ENCODE results near the gene SLC10A1. TPM values are rescaled to one million over a fixed set of nuclear protein-coding genes. Genes with fewer than 3 reads are reported as not detected.

SLC10A1 gene
- polyA plus RNA-seq (2013, experiment 1 of 2), result not detected
- not detected for polyA plus RNA-seq (2013, experiment 2 of 2)

GRCh38 chr14:69796797-69797500 is at the start of gene SLC10A1:
SLC10A1 (minus strand) TSS chr14:69797241; CDS start chr14:69797155, 86 bp downstream.
- Histone ChIP-seq H3K36me3 (ENCODE audit: control insufficient read depth, insufficient read depth, low read length) (no peaks in the 10 kb centered on the region), H3K27ac (ENCODE audit: low read depth, low read length, severe bottlenecking) (no peak within 1 kb of the TSS), H3K9me3 (ENCODE audit: control insufficient read depth, low read length) (peaks cover 7% of the 10 kb centered on the region), H3K4me1 (ENCODE audit: control insufficient read depth, insufficient read depth, low read length, poor library complexity, severe bottlenecking) (no peaks in the 10 kb centered on the region), H3K4me3 (ENCODE audit: extremely low read depth, insufficient read depth, low read length, poor library complexity, severe bottlenecking) (no peak within 1 kb of the TSS)
- 96% methylated on average over 8 to 10 of the region's 11 CpGs for WGBS, 2 experiments (ENCODE audit: insufficient coverage in 2 of 2)

GRCh38 chr14:69845787-69846186 is 48.7 kb upstream of the SLC10A1 start:
- H3K4me1 ChIP-seq (ENCODE audit: control insufficient read depth, insufficient read depth, low read length, poor library complexity, severe bottlenecking), result no peaks in the 10 kb centered on the region
- no peak overlapping the region for H3K4me3 ChIP-seq (ENCODE audit: extremely low read depth, insufficient read depth, low read length, poor library complexity, severe bottlenecking)
- 77 to 82% methylated on average over 2 to 5 of the region's 5 CpGs for WGBS, 2 experiments (ENCODE audit: insufficient coverage in 2 of 2)
- no peaks in the 10 kb centered on the region for H3K9me3 ChIP-seq (ENCODE audit: control insufficient read depth, low read length)
- H3K27ac ChIP-seq (ENCODE audit: low read depth, low read length, severe bottlenecking), result no peak overlapping the region
- no peaks in the 10 kb centered on the region for H3K36me3 ChIP-seq (ENCODE audit: control insufficient read depth, insufficient read depth, low read length)

GRCh38 chr14:69845050-69845581 is 48.1 kb upstream of the SLC10A1 start:
- Histone ChIP-seq H3K4me1 (ENCODE audit: control insufficient read depth, insufficient read depth, low read length, poor library complexity, severe bottlenecking) (no peaks in the 10 kb centered on the region), H3K27ac (ENCODE audit: low read depth, low read length, severe bottlenecking) (no peak overlapping the region), H3K9me3 (ENCODE audit: control insufficient read depth, low read length) (no peaks in the 10 kb centered on the region), H3K36me3 (ENCODE audit: control insufficient read depth, insufficient read depth, low read length) (no peaks in the 10 kb centered on the region), H3K4me3 (ENCODE audit: extremely low read depth, insufficient read depth, low read length, poor library complexity, severe bottlenecking) (no peak overlapping the region)
- 88 to 91% methylated on average over 1 to 2 of the region's 2 CpGs for WGBS, 2 experiments (ENCODE audit: insufficient coverage in 2 of 2)

GRCh38 chr14:69844171-69844570 is 47.1 kb upstream of the SLC10A1 start:
- no peaks in the 10 kb centered on the region for H3K9me3 ChIP-seq (ENCODE audit: control insufficient read depth, low read length)
- H3K4me1 ChIP-seq (ENCODE audit: control insufficient read depth, insufficient read depth, low read length, poor library complexity, severe bottlenecking), result no peaks in the 10 kb centered on the region
- no peak overlapping the region for H3K27ac ChIP-seq (ENCODE audit: low read depth, low read length, severe bottlenecking)
- H3K4me3 ChIP-seq (ENCODE audit: extremely low read depth, insufficient read depth, low read length, poor library complexity, severe bottlenecking), result no peak overlapping the region
- 87 to 92% methylated on average over 2 of the region's 2 CpGs for WGBS, 2 experiments (ENCODE audit: insufficient coverage in 2 of 2)
- no peaks in the 10 kb centered on the region for H3K36me3 ChIP-seq (ENCODE audit: control insufficient read depth, insufficient read depth, low read length)

GRCh38 chr14:69842686-69843420 is 45.8 kb upstream of the SLC10A1 start:
- Histone ChIP-seq H3K9me3 (ENCODE audit: control insufficient read depth, low read length) (no peaks in the 10 kb centered on the region), H3K4me1 (ENCODE audit: control insufficient read depth, insufficient read depth, low read length, poor library complexity, severe bottlenecking) (no peaks in the 10 kb centered on the region), H3K4me3 (ENCODE audit: extremely low read depth, insufficient read depth, low read length, poor library complexity, severe bottlenecking) (no peak overlapping the region), H3K27ac (ENCODE audit: low read depth, low read length, severe bottlenecking) (no peak overlapping the region), H3K36me3 (ENCODE audit: control insufficient read depth, insufficient read depth, low read length) (no peaks in the 10 kb centered on the region)
- 59 to 60% methylated on average over 10 to 11 of the region's 13 CpGs for WGBS, 2 experiments (ENCODE audit: insufficient coverage in 2 of 2)

- H3K36me3 ChIP-seq (ENCODE audit: control insufficient read depth, insufficient read depth, low read length), result no peaks in the 10 kb centered on the region
- 55 to 71% methylated on average over 5 of the region's 5 CpGs for WGBS, 2 experiments (ENCODE audit: insufficient coverage in 2 of 2)
- no peaks in the 10 kb centered on the region for H3K4me1 ChIP-seq (ENCODE audit: control insufficient read depth, insufficient read depth, low read length, poor library complexity, severe bottlenecking)
- H3K9me3 ChIP-seq (ENCODE audit: control insufficient read depth, low read length), result no peaks in the 10 kb centered on the region
- no peak overlapping the region for H3K4me3 ChIP-seq (ENCODE audit: extremely low read depth, insufficient read depth, low read length, poor library complexity, severe bottlenecking)
- no peak overlapping the region for H3K27ac ChIP-seq (ENCODE audit: low read depth, low read length, severe bottlenecking)
Measured at GRCh38 chr14:69841656-69842055, 44.6 kb upstream of the SLC10A1 start.

- Histone ChIP-seq H3K27ac (ENCODE audit: low read depth, low read length, severe bottlenecking) (no peak overlapping the region), H3K36me3 (ENCODE audit: control insufficient read depth, insufficient read depth, low read length) (no peaks in the 10 kb centered on the region), H3K4me3 (ENCODE audit: extremely low read depth, insufficient read depth, low read length, poor library complexity, severe bottlenecking) (no peak overlapping the region), H3K9me3 (ENCODE audit: control insufficient read depth, low read length) (no peaks in the 10 kb centered on the region), H3K4me1 (ENCODE audit: control insufficient read depth, insufficient read depth, low read length, poor library complexity, severe bottlenecking) (no peaks in the 10 kb centered on the region)
- WGBS, 2 experiments (ENCODE audit: insufficient coverage in 2 of 2), result 86% methylated on average over 1 of the region's 3 CpGs; no CpG with 5 or more reads in 1 of the 2 experiments
Measured at GRCh38 chr14:69839661-69840060, 42.6 kb upstream of the SLC10A1 start.

GRCh38 chr14:69838881-69839416 is 41.9 kb upstream of the SLC10A1 start:
- WGBS, 2 experiments (ENCODE audit: insufficient coverage in 2 of 2), result 100% methylated on average over 1 of the region's 3 CpGs
- Histone ChIP-seq H3K36me3 (ENCODE audit: control insufficient read depth, insufficient read depth, low read length) (no peaks in the 10 kb centered on the region), H3K4me1 (ENCODE audit: control insufficient read depth, insufficient read depth, low read length, poor library complexity, severe bottlenecking) (no peaks in the 10 kb centered on the region), H3K9me3 (ENCODE audit: control insufficient read depth, low read length) (no peaks in the 10 kb centered on the region), H3K4me3 (ENCODE audit: extremely low read depth, insufficient read depth, low read length, poor library complexity, severe bottlenecking) (no peak overlapping the region), H3K27ac (ENCODE audit: low read depth, low read length, severe bottlenecking) (no peak overlapping the region)

GRCh38 chr14:69828879-69829278 is 31.8 kb upstream of the SLC10A1 start:
- H3K27ac ChIP-seq (ENCODE audit: low read depth, low read length, severe bottlenecking), result no peak overlapping the region
- H3K4me1 ChIP-seq (ENCODE audit: control insufficient read depth, insufficient read depth, low read length, poor library complexity, severe bottlenecking), result no peaks in the 10 kb centered on the region
- H3K4me3 ChIP-seq (ENCODE audit: extremely low read depth, insufficient read depth, low read length, poor library complexity, severe bottlenecking), result no peak overlapping the region
- H3K9me3 ChIP-seq (ENCODE audit: control insufficient read depth, low read length), result no peaks in the 10 kb centered on the region
- WGBS, 2 experiments (ENCODE audit: insufficient coverage in 2 of 2), result 69 to 75% methylated on average over 4 of the region's 4 CpGs
- no peaks in the 10 kb centered on the region for H3K36me3 ChIP-seq (ENCODE audit: control insufficient read depth, insufficient read depth, low read length)

- H3K36me3 ChIP-seq (ENCODE audit: control insufficient read depth, insufficient read depth, low read length), result no peaks in the 10 kb centered on the region
- no peaks in the 10 kb centered on the region for H3K4me1 ChIP-seq (ENCODE audit: control insufficient read depth, insufficient read depth, low read length, poor library complexity, severe bottlenecking)
- H3K4me3 ChIP-seq (ENCODE audit: extremely low read depth, insufficient read depth, low read length, poor library complexity, severe bottlenecking), result no peak overlapping the region
- WGBS, 2 experiments (ENCODE audit: insufficient coverage in 2 of 2), result 94 to 100% methylated on average over 1 to 2 of the region's 3 CpGs
- H3K9me3 ChIP-seq (ENCODE audit: control insufficient read depth, low read length), result no peaks in the 10 kb centered on the region
- H3K27ac ChIP-seq (ENCODE audit: low read depth, low read length, severe bottlenecking), result no peak overlapping the region
Measured at GRCh38 chr14:69828354-69828753, 31.3 kb upstream of the SLC10A1 start.

Data from mesodermal cell (in vitro differentiated cells).